Posterior cingulate gyrus (tissue), 11 donors: ENCODE measurements around the gene CSE1L.
"Not testable (repeated sequence)": the region's sequence is repeated elsewhere in the genome, so short reads cannot be mapped to it uniquely, and the experiment has no call there.

Experiments used
- DNase-seq, 10 donors: peaks; one replicate each; pipeline versions ENCODE4 v3.0.0 to v3.0.0-alpha.2; 2020 to 2021; ENCODE audit warnings: mixed read lengths in 3 of 10
- intact Hi-C: fragments of 100-400 bp; cut with DNase I; formaldehyde crosslinking; loops from one replicate; pipeline ENCODE4 v1.15.1; 2023

The CSE1L gene

GRCh38 chr20:49046087-49046900 lies at the start of gene CSE1L:
Gene CSE1L, plus strand, starts transcription at chr20:49046312. Its CDS starts 12,152 bp downstream, at chr20:49058464.
- peak; percentile 93 to 99 (median 97) for DNase-seq
- intact Hi-C loops = loop anchor here (2.0 kb wide), 1 partner anchor 141 kb away; no protein-coding TSS in a partner anchor

GRCh38 chr20:48999890-49000870 lies 45.9 kb upstream of the CSE1L start:
- intact Hi-C loops = no loop called here
- no peak for DNase-seq

GRCh38 chr20:49001741-49002140 lies 44.4 kb upstream of the CSE1L start:
- intact Hi-C loops = no loop called here
- no peak for DNase-seq

- intact Hi-C loops = no loop called here
- no peak for DNase-seq
Measured at GRCh38 chr20:49006446-49006980, 39.6 kb upstream of the CSE1L start.

- intact Hi-C loops = no loop called here
- DNase-seq = no peak
Measured at GRCh38 chr20:49009899-49010631, 36.0 kb upstream of the CSE1L start.

- DNase-seq = no peak
- intact Hi-C loops = no loop called here
Measured at GRCh38 chr20:49024220-49024619, 21.9 kb upstream of the CSE1L start.

GRCh38 chr20:49028177-49028576 lies 17.9 kb upstream of the CSE1L start:
- DNase-seq, intact Hi-C loops: not testable (repeated sequence)

- no peak for DNase-seq
- intact Hi-C loops = no loop called here
Measured at GRCh38 chr20:49028684-49029083, 17.4 kb upstream of the CSE1L start.

GRCh38 chr20:49029203-49029602 lies 16.9 kb upstream of the CSE1L start:
- no peak for DNase-seq
- intact Hi-C loops = no loop called here

GRCh38 chr20:49030954-49031619 lies 15.0 kb upstream of the CSE1L start:
- intact Hi-C loops = no loop called here
- DNase-seq = no peak

- intact Hi-C loops = no loop called here
Measured at GRCh38 chr20:49032455-49032854, 13.7 kb upstream of the CSE1L start.

GRCh38 chr20:49034070-49034732 lies 11.9 kb upstream of the CSE1L start:
- intact Hi-C loops = no loop called here
- peak in 1 of 10 donors; percentile 21 for DNase-seq

More at GRCh38 chr20:49032455-49032854, 13.7 kb upstream of the CSE1L start:
- DNase-seq = no peak

- DNase-seq = no peak
- intact Hi-C loops = no loop called here
Measured at GRCh38 chr20:49037962-49038387, 8.1 kb upstream of the CSE1L start.

GRCh38 chr20:49039854-49040253 lies 6.3 kb upstream of the CSE1L start:
- intact Hi-C loops = no loop called here
- DNase-seq = no peak

GRCh38 chr20:49043000-49043399 lies 3.1 kb upstream of the CSE1L start:
- DNase-seq = no peak
- intact Hi-C loops = no loop called here

- intact Hi-C loops = loop anchor here (2.0 kb wide), 1 partner anchor 141 kb away; no protein-coding TSS in a partner anchor
- DNase-seq = peak in 3 of 10 donors; percentile 15 to 88 (median 23)
Measured at GRCh38 chr20:49045440-49046086, 549 bp upstream of the CSE1L start.

GRCh38 chr20:49052334-49052733 lies 6.2 kb downstream of the CSE1L start:
- DNase-seq = no peak
- intact Hi-C loops = no loop called here

GRCh38 chr20:49054056-49054643 lies 8.0 kb downstream of the CSE1L start:
- DNase-seq = no peak
- intact Hi-C loops = no loop called here
